Measurements from ENCODE around the gene CLCNKA.

DNA sequence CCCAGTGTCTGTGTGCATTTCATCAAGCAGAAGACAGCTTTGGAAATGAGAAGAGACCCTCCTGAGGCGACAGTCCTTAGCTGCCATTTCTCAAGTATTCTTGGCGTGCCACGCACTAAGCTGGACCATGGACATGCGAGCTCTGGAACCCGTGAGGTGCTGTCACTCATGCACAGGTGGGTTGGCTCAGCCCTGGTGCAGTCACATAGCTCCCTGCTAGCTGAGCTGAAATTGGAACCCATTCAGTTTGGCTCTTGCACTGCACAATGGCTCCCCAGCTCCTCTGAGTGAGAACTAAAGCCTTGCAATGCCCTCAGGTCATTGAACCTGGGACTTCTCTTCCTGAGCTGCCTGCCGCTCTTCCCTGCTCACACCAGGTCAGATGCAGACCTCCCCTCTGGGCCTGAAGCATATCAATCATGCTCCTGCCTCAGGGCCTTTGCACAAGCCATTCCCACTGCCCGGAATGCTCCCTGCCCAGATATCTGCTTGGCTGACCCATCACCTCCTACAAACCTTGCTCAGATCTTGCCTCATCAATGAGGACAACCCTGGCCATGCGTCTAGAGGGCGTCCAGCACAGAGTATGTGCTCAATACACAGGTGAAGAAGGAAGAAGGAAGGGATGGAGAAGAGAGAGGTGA is 24.1 kb upstream of the CLCNKA start:
- TF ChIP-seq, protein P1, sequence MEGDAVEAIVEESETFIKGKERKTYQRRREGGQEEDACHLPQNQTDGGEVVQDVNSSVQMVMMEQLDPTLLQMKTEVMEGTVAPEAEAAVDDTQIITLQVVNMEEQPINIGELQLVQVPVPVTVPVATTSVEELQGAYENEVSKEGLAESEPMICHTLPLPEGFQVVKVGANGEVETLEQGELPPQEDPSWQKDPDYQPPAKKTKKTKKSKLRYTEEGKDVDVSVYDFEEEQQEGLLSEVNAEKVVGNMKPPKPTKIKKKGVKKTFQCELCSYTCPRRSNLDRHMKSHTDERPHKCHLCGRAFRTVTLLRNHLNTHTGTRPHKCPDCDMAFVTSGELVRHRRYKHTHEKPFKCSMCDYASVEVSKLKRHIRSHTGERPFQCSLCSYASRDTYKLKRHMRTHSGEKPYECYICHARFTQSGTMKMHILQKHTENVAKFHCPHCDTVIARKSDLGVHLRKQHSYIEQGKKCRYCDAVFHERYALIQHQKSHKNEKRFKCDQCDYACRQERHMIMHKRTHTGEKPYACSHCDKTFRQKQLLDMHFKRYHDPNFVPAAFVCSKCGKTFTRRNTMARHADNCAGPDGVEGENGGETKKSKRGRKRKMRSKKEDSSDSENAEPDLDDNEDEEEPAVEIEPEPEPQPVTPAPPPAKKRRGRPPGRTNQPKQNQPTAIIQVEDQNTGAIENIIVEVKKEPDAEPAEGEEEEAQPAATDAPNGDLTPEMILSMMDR (IDR thresholded peaks at IDR 0.05) = no peak
- no peak for TF ChIP-seq SMC3 (IDR thresholded peaks at IDR 0.05; ENCODE audit: low read depth, low read length)
- no peak for TF ChIP-seq MEF2A (IDR thresholded peaks at IDR 0.05; ENCODE audit: borderline replicate concordance, low read depth)
- TF ChIP-seq, protein P2, sequence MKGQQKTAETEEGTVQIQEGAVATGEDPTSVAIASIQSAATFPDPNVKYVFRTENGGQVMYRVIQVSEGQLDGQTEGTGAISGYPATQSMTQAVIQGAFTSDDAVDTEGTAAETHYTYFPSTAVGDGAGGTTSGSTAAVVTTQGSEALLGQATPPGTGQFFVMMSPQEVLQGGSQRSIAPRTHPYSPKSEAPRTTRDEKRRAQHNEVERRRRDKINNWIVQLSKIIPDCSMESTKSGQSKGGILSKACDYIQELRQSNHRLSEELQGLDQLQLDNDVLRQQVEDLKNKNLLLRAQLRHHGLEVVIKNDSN (IDR thresholded peaks at IDR 0.05; ENCODE audit: borderline replicate concordance, low read depth) = no peak
- TF ChIP-seq EP300 (IDR thresholded peaks at IDR 0.05; ENCODE audit: borderline replicate concordance in 1 of 2, low read depth in 1 of 2, low read length in 1 of 2) = no peak
- TF ChIP-seq, protein P3, sequence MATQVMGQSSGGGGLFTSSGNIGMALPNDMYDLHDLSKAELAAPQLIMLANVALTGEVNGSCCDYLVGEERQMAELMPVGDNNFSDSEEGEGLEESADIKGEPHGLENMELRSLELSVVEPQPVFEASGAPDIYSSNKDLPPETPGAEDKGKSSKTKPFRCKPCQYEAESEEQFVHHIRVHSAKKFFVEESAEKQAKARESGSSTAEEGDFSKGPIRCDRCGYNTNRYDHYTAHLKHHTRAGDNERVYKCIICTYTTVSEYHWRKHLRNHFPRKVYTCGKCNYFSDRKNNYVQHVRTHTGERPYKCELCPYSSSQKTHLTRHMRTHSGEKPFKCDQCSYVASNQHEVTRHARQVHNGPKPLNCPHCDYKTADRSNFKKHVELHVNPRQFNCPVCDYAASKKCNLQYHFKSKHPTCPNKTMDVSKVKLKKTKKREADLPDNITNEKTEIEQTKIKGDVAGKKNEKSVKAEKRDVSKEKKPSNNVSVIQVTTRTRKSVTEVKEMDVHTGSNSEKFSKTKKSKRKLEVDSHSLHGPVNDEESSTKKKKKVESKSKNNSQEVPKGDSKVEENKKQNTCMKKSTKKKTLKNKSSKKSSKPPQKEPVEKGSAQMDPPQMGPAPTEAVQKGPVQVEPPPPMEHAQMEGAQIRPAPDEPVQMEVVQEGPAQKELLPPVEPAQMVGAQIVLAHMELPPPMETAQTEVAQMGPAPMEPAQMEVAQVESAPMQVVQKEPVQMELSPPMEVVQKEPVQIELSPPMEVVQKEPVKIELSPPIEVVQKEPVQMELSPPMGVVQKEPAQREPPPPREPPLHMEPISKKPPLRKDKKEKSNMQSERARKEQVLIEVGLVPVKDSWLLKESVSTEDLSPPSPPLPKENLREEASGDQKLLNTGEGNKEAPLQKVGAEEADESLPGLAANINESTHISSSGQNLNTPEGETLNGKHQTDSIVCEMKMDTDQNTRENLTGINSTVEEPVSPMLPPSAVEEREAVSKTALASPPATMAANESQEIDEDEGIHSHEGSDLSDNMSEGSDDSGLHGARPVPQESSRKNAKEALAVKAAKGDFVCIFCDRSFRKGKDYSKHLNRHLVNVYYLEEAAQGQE (IDR thresholded peaks at IDR 0.05; ENCODE audit: low read depth, low read length) = no peak
- no peak for TF ChIP-seq MXI1 (IDR thresholded peaks at IDR 0.05; ENCODE audit: low read depth, low read length)
- TF ChIP-seq, protein P4, sequence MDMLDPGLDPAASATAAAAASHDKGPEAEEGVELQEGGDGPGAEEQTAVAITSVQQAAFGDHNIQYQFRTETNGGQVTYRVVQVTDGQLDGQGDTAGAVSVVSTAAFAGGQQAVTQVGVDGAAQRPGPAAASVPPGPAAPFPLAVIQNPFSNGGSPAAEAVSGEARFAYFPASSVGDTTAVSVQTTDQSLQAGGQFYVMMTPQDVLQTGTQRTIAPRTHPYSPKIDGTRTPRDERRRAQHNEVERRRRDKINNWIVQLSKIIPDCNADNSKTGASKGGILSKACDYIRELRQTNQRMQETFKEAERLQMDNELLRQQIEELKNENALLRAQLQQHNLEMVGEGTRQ (IDR thresholded peaks at IDR 0.05; ENCODE audit: borderline replicate concordance, low read depth, low read length) = no peak
- TF ChIP-seq, protein P5, sequence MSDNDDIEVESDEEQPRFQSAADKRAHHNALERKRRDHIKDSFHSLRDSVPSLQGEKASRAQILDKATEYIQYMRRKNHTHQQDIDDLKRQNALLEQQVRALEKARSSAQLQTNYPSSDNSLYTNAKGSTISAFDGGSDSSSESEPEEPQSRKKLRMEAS (IDR thresholded peaks at IDR 0.05; ENCODE audit: low read depth) = no peak
- TF ChIP-seq, protein P6, sequence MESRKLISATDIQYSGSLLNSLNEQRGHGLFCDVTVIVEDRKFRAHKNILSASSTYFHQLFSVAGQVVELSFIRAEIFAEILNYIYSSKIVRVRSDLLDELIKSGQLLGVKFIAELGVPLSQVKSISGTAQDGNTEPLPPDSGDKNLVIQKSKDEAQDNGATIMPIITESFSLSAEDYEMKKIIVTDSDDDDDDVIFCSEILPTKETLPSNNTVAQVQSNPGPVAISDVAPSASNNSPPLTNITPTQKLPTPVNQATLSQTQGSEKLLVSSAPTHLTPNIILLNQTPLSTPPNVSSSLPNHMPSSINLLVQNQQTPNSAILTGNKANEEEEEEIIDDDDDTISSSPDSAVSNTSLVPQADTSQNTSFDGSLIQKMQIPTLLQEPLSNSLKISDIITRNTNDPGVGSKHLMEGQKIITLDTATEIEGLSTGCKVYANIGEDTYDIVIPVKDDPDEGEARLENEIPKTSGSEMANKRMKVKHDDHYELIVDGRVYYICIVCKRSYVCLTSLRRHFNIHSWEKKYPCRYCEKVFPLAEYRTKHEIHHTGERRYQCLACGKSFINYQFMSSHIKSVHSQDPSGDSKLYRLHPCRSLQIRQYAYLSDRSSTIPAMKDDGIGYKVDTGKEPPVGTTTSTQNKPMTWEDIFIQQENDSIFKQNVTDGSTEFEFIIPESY (IDR thresholded peaks at IDR 0.05; ENCODE audit: borderline replicate concordance, low read depth) = no peak
